SK-N-SH (cell line): ENCODE data around the gene NEURL1. TPM values are rescaled to one million over a fixed set of nuclear protein-coding genes. Genes with fewer than 3 reads are reported as not detected.

Experiments
- CTCF ChIA-PET: fragments of 300-600, 350-600 bp; formaldehyde crosslinking; extraction: SDS; loops from one replicate; lab custom pipeline; 2021; lab: Yijun Ruan, JAX
- POLR2A ChIA-PET: fragments of 350-600 bp; sonication (Branson Sonifier 250); formaldehyde crosslinking; extraction: SDS; loops from one replicate; lab custom pipeline; 2020; ENCODE audit warnings: antibody characterized with exemption, inconsistent platforms; lab: Yijun Ruan, JAX
- DNase-seq: peaks from one replicate; pipeline ENCODE4 v3.0.0; 2012
- H2AFZ ChIP-seq: fragments of 200-600 bp; sonication (generic); 2 replicates; pipeline ENCODE4 v1.8.1; 2016; ENCODE audit warnings: antibody characterized with exemption, mild to moderate bottlenecking, low read depth
- H3F3A ChIP-seq: fragments of 200-600 bp; sonication (generic); replicated peaks from 2 replicates; pipeline ENCODE3; 2016; ENCODE audit warnings: antibody characterized with exemption, mild to moderate bottlenecking; ENCODE audit not compliant: insufficient read depth
- H3K27ac ChIP-seq, 2 experiments: fragments of 200-500 bp in 1 of 2; fragments of 200-600 bp in 1 of 2; sonication (Bioruptor generic) in 1 of 2; sonication (generic), shearing (Covaris generic) in 1 of 2; 2 replicates each; pipeline versions ENCODE4 v1.5.1 to v1.6.1; 2014 to 2016; ENCODE audit warnings: low read depth in 2 of 2, inconsistent platforms in 1 of 2, low read length in 1 of 2, mild to moderate bottlenecking in 1 of 2, mixed read lengths in 1 of 2
- H3K27me3 ChIP-seq: fragments of 200-600 bp; sonication (generic), shearing (Covaris generic); 2 replicates; pipeline ENCODE4 v1.6.1; 2016; ENCODE audit warnings: mixed run types; ENCODE audit not compliant: insufficient read depth
- H3K36me3 ChIP-seq, 2 experiments: fragments of 200-500 bp in 1 of 2; fragments of 200-600 bp in 1 of 2; sonication (Bioruptor generic) in 1 of 2; sonication (generic) in 1 of 2; replicated peaks in 1 of 2; 2 replicates each; pipeline versions ENCODE3 to v1.5.1; 2014 to 2016; ENCODE audit warnings: low read length in 1 of 2, mild to moderate bottlenecking in 1 of 2; ENCODE audit not compliant: insufficient read depth in 2 of 2, control insufficient read depth in 1 of 2
- H3K4me1 ChIP-seq, 2 experiments: fragments of 200-500 bp in 1 of 2; fragments of 200-600 bp in 1 of 2; sonication (Bioruptor generic) in 1 of 2; sonication (generic), shearing (Covaris generic) in 1 of 2; 2 replicates each; pipeline versions ENCODE4 v1.5.1 to v1.6.1; 2014 to 2016; ENCODE audit warnings: low read depth in 1 of 2, low read length in 1 of 2, mixed run types in 1 of 2; ENCODE audit not compliant: insufficient read depth in 2 of 2, control insufficient read depth in 1 of 2
- H3K4me2 ChIP-seq: fragments of 200-600 bp; sonication (generic), shearing (Covaris generic); 2 replicates; pipeline ENCODE4 v1.6.1; 2017; ENCODE audit warnings: mixed run types
- H3K4me3 ChIP-seq, 2 experiments: fragments of 200-500 bp in 1 of 2; fragments of 200-600 bp in 1 of 2; sonication (Bioruptor generic) in 1 of 2; sonication (generic), shearing (Covaris generic) in 1 of 2; 2 replicates each; pipeline versions ENCODE4 v1.5.1 to v1.8.1; 2014 to 2016; ENCODE audit warnings: low read depth in 2 of 2, inconsistent platforms in 1 of 2, low read length in 1 of 2, mild to moderate bottlenecking in 1 of 2, mixed read lengths in 1 of 2, moderate library complexity in 1 of 2
- H3K79me2 ChIP-seq: fragments of 200-600 bp; sonication (generic); 2 replicates; pipeline ENCODE4 v1.8.1; 2017; ENCODE audit warnings: mild to moderate bottlenecking; ENCODE audit not compliant: insufficient read depth
- H3K9ac ChIP-seq: fragments of 200-600 bp; sonication (generic); 2 replicates; pipeline ENCODE4 v1.6.1; 2017; ENCODE audit warnings: mixed run types
- H3K9me2 ChIP-seq: fragments of 200-600 bp; sonication (generic); 2 replicates; pipeline ENCODE4 v1.6.1; 2017; ENCODE audit warnings: mixed run types
- H3K9me3 ChIP-seq: fragments of 200-600 bp; sonication (generic); 2 replicates; pipeline ENCODE4 v1.6.1; 2017; ENCODE audit warnings: mixed run types, mild to moderate bottlenecking, moderate library complexity
- H4K20me1 ChIP-seq: fragments of 200-600 bp; sonication (generic); 2 replicates; pipeline ENCODE4 v1.6.1; 2017; ENCODE audit warnings: mild to moderate bottlenecking, mixed run types; ENCODE audit not compliant: insufficient read depth
- CHD2 ChIP-seq: fragments of 150-350 bp; IDR thresholded peaks from 2 replicates; pipeline ENCODE4 v1.6.1; 2018; ENCODE audit warnings: low read length; ENCODE audit not compliant: partially characterized antibody
- CTCF ChIP-seq: fragments of 200-600 bp; sonication (generic); IDR thresholded peaks from 2 replicates; pipeline ENCODE4 v1.6.1; 2017; ENCODE audit warnings: antibody characterized with exemption, mild to moderate bottlenecking, moderate library complexity
- ELF1 ChIP-seq: IDR thresholded peaks from 2 replicates; pipeline ENCODE4 v1.4.0; 2012
- EP300 ChIP-seq, 2 experiments: IDR thresholded peaks; 2 replicates each; pipeline versions ENCODE4 v1.4.0 to v1.6.1; 2012; ENCODE audit warnings: borderline replicate concordance in 1 of 2, low read depth in 1 of 2, low read length in 1 of 2
- EZH2phosphoT487 ChIP-seq: fragments of 200-600 bp; sonication (generic); IDR thresholded peaks from 2 replicates; pipeline ENCODE4 v1.6.1; 2017; ENCODE audit warnings: low read depth, mixed run types, mild to moderate bottlenecking, antibody characterized with exemption, moderate library complexity, borderline replicate concordance
- FOXJ3 ChIP-seq: sonication (generic); formaldehyde crosslinking; IDR thresholded peaks from 2 replicates; pipeline ENCODE4 v1.5.1; 2020; ENCODE audit warnings: mild to moderate bottlenecking, missing genetic modification reagents
- FOXM1 ChIP-seq: IDR thresholded peaks from 2 replicates; pipeline ENCODE4 v1.4.0; 2012; ENCODE audit warnings: low read depth, mild to moderate bottlenecking
- GABPA ChIP-seq: IDR thresholded peaks from 2 replicates; pipeline ENCODE4 v1.4.0; 2012; ENCODE audit warnings: low read depth, mild to moderate bottlenecking
- GATA2 ChIP-seq: sonication (generic); formaldehyde crosslinking; IDR thresholded peaks from 2 replicates; pipeline ENCODE4 v1.5.0; 2020; ENCODE audit warnings: mild to moderate bottlenecking, missing genetic modification reagents
- IRF3 ChIP-seq: fragments of 150-350 bp; IDR thresholded peaks from 2 replicates; pipeline ENCODE4 v1.6.1; 2016; ENCODE audit warnings: mild to moderate bottlenecking, low read depth, low read length
- MXI1 ChIP-seq: IDR thresholded peaks from 2 replicates; pipeline ENCODE4 v1.6.1; 2012; ENCODE audit warnings: mild to moderate bottlenecking, low read depth, low read length, improper control_type of control experiment
- NRF1 ChIP-seq: IDR thresholded peaks from 2 replicates; pipeline ENCODE4 v1.6.1; 2012; ENCODE audit warnings: low read depth, mild to moderate bottlenecking, low read length
- PBX3 ChIP-seq: IDR thresholded peaks from 2 replicates; pipeline ENCODE4; 2012
- POLR2AphosphoS5 ChIP-seq: IDR thresholded peaks from 2 replicates; pipeline ENCODE4 v1.6.1; 2012; ENCODE audit warnings: low read depth, low read length
- RFX5 ChIP-seq: IDR thresholded peaks from 2 replicates; pipeline ENCODE4 v1.6.1; 2012; ENCODE audit warnings: mild to moderate bottlenecking, improper control_type of control experiment, low read length
- SIN3A ChIP-seq: IDR thresholded peaks from 2 replicates; pipeline ENCODE4 v1.6.1; 2012; ENCODE audit warnings: low read depth, mild to moderate bottlenecking, low read length, moderate library complexity, borderline replicate concordance
- SMC3 ChIP-seq: IDR thresholded peaks from 2 replicates; pipeline ENCODE4 v1.6.1; 2012; ENCODE audit warnings: low read depth, low read length, improper control_type of control experiment
- TEAD4 ChIP-seq: IDR thresholded peaks from 2 replicates; pipeline ENCODE4 v1.4.0; 2012; ENCODE audit warnings: mild to moderate bottlenecking, borderline replicate concordance; ENCODE audit not compliant: insufficient read depth
- YY1 ChIP-seq: IDR thresholded peaks from 2 replicates; pipeline ENCODE4 v1.4.0; 2012; ENCODE audit warnings: low read depth, mild to moderate bottlenecking
- ZBTB33 ChIP-seq: IDR thresholded peaks from 2 replicates; pipeline ENCODE4 v1.4.0; 2012; ENCODE audit warnings: low read depth, borderline replicate concordance
- WGBS: methylation state at CpG from one replicate; pipeline ENCODE4 v1.1.6; 2017; ENCODE audit warnings: low lambda C conversion rate; 5-methylcytosine and 5-hydroxymethylcytosine counted together
- polyA plus RNA-seq, 3 experiments: library from polyadenylated mRNA; depleted of rRNA; stranded (reverse); fragments of >200 nt; gene quantifications; 2 replicates each; pipeline ENCODE4 v1.2.3, GENCODE V29; 2012
- TF ChIP-seq, protein P1 (sequence below): IDR thresholded peaks from 2 replicates; pipeline ENCODE4 v1.4.0; 2012; ENCODE audit warnings: low read depth, borderline replicate concordance
- TF ChIP-seq, protein P2 (sequence below): IDR thresholded peaks from 2 replicates; pipeline ENCODE4 v1.4.0; 2012; ENCODE audit warnings: low read depth

The NEURL1 gene
- polyA plus RNA-seq, 1 of the 3 experiments (the other 2 are of a cell fraction), result 0.05 TPM

DNA sequence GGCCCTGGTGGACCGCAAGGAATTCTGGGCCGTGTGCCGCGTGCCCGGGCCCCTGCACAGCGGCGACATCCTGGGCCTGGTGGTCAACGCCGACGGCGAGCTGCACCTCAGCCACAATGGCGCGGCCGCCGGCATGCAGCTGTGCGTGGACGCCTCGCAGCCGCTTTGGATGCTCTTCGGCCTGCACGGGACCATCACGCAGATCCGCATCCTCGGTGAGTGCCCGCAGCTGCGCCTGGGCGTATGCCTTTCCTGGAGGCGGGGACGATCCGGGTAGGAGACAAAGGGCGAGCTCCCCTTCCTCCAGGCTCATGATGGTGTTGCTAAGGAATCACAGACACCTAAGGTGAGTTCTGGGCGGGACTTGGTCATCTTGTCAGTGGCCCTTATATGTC is 91.5 kb downstream of the NEURL1 start:
- Histone ChIP-seq H3K9me2 (no peaks in the 10 kb centered on the region), H3K9me3 (no peaks in the 10 kb centered on the region)
- no peak for TF ChIP-seq YY1
- TF ChIP-seq, protein P1, sequence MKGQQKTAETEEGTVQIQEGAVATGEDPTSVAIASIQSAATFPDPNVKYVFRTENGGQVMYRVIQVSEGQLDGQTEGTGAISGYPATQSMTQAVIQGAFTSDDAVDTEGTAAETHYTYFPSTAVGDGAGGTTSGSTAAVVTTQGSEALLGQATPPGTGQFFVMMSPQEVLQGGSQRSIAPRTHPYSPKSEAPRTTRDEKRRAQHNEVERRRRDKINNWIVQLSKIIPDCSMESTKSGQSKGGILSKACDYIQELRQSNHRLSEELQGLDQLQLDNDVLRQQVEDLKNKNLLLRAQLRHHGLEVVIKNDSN, result no peak
- no peak for TF ChIP-seq CHD2
- no peak for TF ChIP-seq RFX5
- TF ChIP-seq, all 33 proteins: peak for 0
- no peak overlapping the region for H3K4me3 ChIP-seq
- DNase-seq, result no peak
- ChIA-PET CTCF (interaction anchor here (1.4 kb wide), 1 partner anchor 21 kb away, joined by 3 read pairs; no protein-coding TSS in a partner anchor), POLR2A (no interaction called here)
- no peaks in the 10 kb centered on the region for H3F3A ChIP-seq
- no peak overlapping the region for H3K27ac ChIP-seq
- no peak overlapping the region for H2AFZ ChIP-seq
- H3K79me2 ChIP-seq, result no peaks in the 10 kb centered on the region
- H4K20me1 ChIP-seq, result no peaks in the 10 kb centered on the region
- no peak overlapping the region for H3K9ac ChIP-seq
- H3K27me3 ChIP-seq, result no peaks in the 10 kb centered on the region
- peaks cover 0 to 11% of the 10 kb centered on the region in 2 experiments; a peak in 1 of 4 replicates for H3K4me1 ChIP-seq
- no peak overlapping the region for H3K4me2 ChIP-seq
- H3K36me3 ChIP-seq, result no peaks in the 10 kb centered on the region
- 92% methylated on average over 8 of the region's 32 CpGs for WGBS

DNA sequence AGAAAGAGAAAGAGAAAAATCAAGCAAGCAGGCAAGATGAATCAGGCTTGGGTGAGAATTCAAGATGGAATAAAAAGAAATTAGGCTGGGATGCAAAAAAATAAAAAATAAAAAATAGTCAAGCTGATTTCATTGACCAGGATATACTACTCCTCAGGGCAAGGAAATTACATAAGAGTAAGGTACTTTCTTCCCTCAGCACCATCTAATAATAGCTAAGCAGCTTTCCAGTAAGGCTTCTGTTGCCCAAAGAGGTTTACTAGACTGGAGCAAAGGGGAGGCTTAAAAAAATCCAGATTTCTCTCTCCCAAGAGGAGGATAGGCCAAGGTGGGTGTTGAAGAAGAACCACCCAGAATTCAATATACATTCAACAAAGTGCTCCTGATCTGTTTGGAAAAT is 93.6 kb downstream of the NEURL1 start:
- Histone ChIP-seq H3K9me3 (no peaks in the 10 kb centered on the region), H3K36me3 (no peaks in the 10 kb centered on the region), H3F3A (no peaks in the 10 kb centered on the region), H2AFZ (no peak overlapping the region), H3K4me3 (no peak overlapping the region), H3K9me2 (no peaks in the 10 kb centered on the region), H3K79me2 (no peaks in the 10 kb centered on the region), H3K27ac (no peak overlapping the region), H3K4me1 (peaks cover 0 to 15% of the 10 kb centered on the region in 2 experiments; a peak in 1 of 4 replicates), H3K27me3 (no peaks in the 10 kb centered on the region), H3K4me2 (no peak overlapping the region), H3K9ac (no peak overlapping the region), H4K20me1 (no peaks in the 10 kb centered on the region)
- POLR2A ChIA-PET, result no interaction called here
- CTCF ChIA-PET, result interaction anchor here (1.0 to 3.4 kb wide), 2 partner anchors 9 to 100 kb away, joined by 3 to 16 read pairs; no protein-coding TSS in a partner anchor
- DNase-seq, result no peak
- TF ChIP-seq PBX3 (no peak), FOXM1 (no peak), POLR2AphosphoS5 (no peak), SMC3 (no peak), CTCF (no peak), TEAD4 (no peak), IRF3 (no peak), GATA2 (CRISPR knock-in tag) (no peak), GABPA (no peak), FOXJ3 (CRISPR knock-in tag) (no peak), CHD2 (no peak), EZH2phosphoT487 (no peak), EP300 (IDR thresholded peaks at IDR 0.05; ENCODE audit: borderline replicate concordance in 1 of 2, low read depth in 1 of 2, low read length in 1 of 2) (no peak), ZBTB33 (no peak), SIN3A (no peak), ELF1 (no peak), MXI1 (no peak), NRF1 (no peak)
- TF ChIP-seq, protein P2, sequence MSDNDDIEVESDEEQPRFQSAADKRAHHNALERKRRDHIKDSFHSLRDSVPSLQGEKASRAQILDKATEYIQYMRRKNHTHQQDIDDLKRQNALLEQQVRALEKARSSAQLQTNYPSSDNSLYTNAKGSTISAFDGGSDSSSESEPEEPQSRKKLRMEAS, result no peak
